Body of pancreas (tissue), 4 donors: ENCODE results near the gene RWDD1.

ENCODE experiments used
- CTCF ChIP-seq, 7 experiments: fragments of 450-650 bp in 4 of 7; fragments of 200-600 bp in 3 of 7; sonication (generic) in 3 of 7; IDR thresholded peaks; one replicate each; pipeline ENCODE4 v1.5.1; 2016 to 2019; ENCODE audit warnings: antibody characterized with exemption in 7 of 7
- POLR2A ChIP-seq, 3 donors: fragments of 450-650 bp; IDR thresholded peaks; one replicate each; pipeline ENCODE4 v1.6.1; 2016; ENCODE audit warnings: antibody characterized with exemption in 3 of 3, mild to moderate bottlenecking in 2 of 3

- no peak for TF ChIP-seq CTCF (IDR thresholded peaks at IDR 0.05)
- no peak for TF ChIP-seq POLR2A (IDR thresholded peaks at IDR 0.05)
Measured at GRCh38 chr6:116564311-116564710, 7.0 kb upstream of the RWDD1 start.
